ENCODE data around the gene TMPO.

DNA sequence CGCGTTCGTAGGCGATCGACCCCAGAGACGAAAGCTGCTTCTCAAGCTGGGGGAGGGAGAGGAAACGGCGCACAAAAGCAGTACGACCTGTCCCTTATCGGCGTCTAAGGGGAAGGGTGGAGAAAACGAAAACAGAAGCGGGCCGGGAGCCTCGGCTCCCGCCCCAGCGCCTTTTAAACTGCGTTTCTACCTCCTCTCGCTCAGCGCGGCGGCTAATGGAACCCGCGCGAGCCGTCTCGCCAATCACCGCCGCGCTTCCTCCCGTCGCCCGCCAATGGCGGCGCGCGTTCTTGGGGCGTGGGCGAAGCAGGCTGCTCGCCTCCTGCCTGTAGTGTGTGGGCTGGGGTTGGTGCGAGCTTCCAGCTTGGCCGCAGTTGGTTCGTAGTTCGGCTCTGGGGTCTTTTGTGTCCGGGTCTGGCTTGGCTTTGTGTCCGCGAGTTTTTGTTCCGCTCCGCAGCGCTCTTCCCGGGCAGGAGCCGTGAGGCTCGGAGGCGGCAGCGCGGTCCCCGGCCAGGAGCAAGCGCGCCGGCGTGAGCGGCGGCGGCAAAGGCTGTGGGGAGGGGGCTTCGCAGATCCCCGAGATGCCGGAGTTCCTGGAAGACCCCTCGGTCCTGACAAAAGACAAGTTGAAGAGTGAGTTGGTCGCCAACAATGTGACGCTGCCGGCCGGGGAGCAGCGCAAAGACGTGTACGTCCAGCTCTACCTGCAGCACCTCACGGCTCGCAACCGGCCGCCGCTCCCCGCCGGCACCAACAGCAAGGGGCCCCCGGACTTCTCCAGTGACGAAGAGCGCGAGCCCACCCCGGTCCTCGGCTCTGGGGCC is at the start of gene TMPO:
- TF ChIP-seq, protein P1, sequence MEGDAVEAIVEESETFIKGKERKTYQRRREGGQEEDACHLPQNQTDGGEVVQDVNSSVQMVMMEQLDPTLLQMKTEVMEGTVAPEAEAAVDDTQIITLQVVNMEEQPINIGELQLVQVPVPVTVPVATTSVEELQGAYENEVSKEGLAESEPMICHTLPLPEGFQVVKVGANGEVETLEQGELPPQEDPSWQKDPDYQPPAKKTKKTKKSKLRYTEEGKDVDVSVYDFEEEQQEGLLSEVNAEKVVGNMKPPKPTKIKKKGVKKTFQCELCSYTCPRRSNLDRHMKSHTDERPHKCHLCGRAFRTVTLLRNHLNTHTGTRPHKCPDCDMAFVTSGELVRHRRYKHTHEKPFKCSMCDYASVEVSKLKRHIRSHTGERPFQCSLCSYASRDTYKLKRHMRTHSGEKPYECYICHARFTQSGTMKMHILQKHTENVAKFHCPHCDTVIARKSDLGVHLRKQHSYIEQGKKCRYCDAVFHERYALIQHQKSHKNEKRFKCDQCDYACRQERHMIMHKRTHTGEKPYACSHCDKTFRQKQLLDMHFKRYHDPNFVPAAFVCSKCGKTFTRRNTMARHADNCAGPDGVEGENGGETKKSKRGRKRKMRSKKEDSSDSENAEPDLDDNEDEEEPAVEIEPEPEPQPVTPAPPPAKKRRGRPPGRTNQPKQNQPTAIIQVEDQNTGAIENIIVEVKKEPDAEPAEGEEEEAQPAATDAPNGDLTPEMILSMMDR (conservative IDR thresholded peaks at IDR 0.05 in 1 of 2, IDR thresholded peaks at IDR 0.05 in 1 of 2; ENCODE audit: extremely low read depth in 1 of 2, insufficient read depth in 1 of 2, low read depth in 1 of 2, low read length in 2 of 2): peak in 1 of 2 donors; percentile 3
- no peak for TF ChIP-seq EZH2 (IDR thresholded peaks at IDR 0.05; ENCODE audit: borderline replicate concordance, low read length)

All from mammary epithelial cell (primary cell).